GM19035 (cell line): ENCODE results near the gene SNURF.
"Not testable (repeated sequence)": the region's sequence is repeated elsewhere in the genome, so short reads cannot be mapped to it uniquely, and the experiment has no call there.

Experiments used
- ATAC-seq: cut with Tn5 transposase; IDR thresholded peaks from one replicate; pipeline ENCODE4 v1.9.1; 2021; ENCODE audit not compliant: unreplicated experiment

Gene SNURF

GRCh38 chr15:24954783-24955530 lies at the start of gene SNURF, which contains the start of gene SNRPN:
TSS of gene SNURF (plus strand) at chr15:24954987. CDS start at chr15:24955049, 62 bp downstream.
TSS of gene SNRPN (plus strand) at chr15:24954987. CDS start at chr15:24974454, 19,467 bp downstream.
- ATAC-seq = no peak

GRCh38 chr15:24916305-24917009 lies 38.3 kb upstream of the SNURF start:
- ATAC-seq = no peak

GRCh38 chr15:24917431-24917830 lies 37.4 kb upstream of the SNURF start:
- ATAC-seq = no peak

GRCh38 chr15:24919446-24919845 lies 35.3 kb upstream of the SNURF start:
- ATAC-seq = no peak

- ATAC-seq = not testable (repeated sequence)
Measured at GRCh38 chr15:24922781-24923180, 32.0 kb upstream of the SNURF start.

- ATAC-seq = no peak
Measured at GRCh38 chr15:24924153-24924552, 30.6 kb upstream of the SNURF start.

GRCh38 chr15:24924621-24925020 lies 30.2 kb upstream of the SNURF start:
- ATAC-seq = no peak

- not testable (repeated sequence) for ATAC-seq
Measured at GRCh38 chr15:24931874-24932732, 22.7 kb upstream of the SNURF start.

GRCh38 chr15:24933716-24934115 lies 21.1 kb upstream of the SNURF start:
- ATAC-seq = no peak

GRCh38 chr15:24938224-24938623 lies 16.6 kb upstream of the SNURF start:
- ATAC-seq = not testable (repeated sequence)

GRCh38 chr15:24940236-24940635 lies 14.6 kb upstream of the SNURF start:
- no peak for ATAC-seq

- no peak for ATAC-seq
Measured at GRCh38 chr15:24943361-24943760, 11.4 kb upstream of the SNURF start.

GRCh38 chr15:24944954-24945353 lies 9.8 kb upstream of the SNURF start:
- no peak for ATAC-seq

- no peak for ATAC-seq
Measured at GRCh38 chr15:24945711-24946110, 9.1 kb upstream of the SNURF start.

GRCh38 chr15:24948495-24948894 lies 6.3 kb upstream of the SNURF start:
- no peak for ATAC-seq

GRCh38 chr15:24955531-24955921 lies 739 bp downstream of the SNURF start:
- no peak for ATAC-seq

GRCh38 chr15:24956111-24956838 lies 1.5 kb downstream of the SNURF start:
- peak; percentile 75 for ATAC-seq

- no peak for ATAC-seq
Measured at GRCh38 chr15:24957691-24958090, 2.9 kb downstream of the SNURF start.

GRCh38 chr15:24961967-24962366 lies 7.2 kb downstream of the SNURF start:
- ATAC-seq = no peak

- no peak for ATAC-seq
Measured at GRCh38 chr15:24962880-24963279, 8.1 kb downstream of the SNURF start.
